NCI-H1436 treated with DMSO at 0.1 percent for 48 hours (cell line): Measurements from ENCODE around the gene TAF4.

ENCODE experiments used
- DNase-seq: peaks from one replicate; lab custom pipeline; 2025; lab: John Stamatoyannopoulos, UW

The TAF4 gene

DNA sequence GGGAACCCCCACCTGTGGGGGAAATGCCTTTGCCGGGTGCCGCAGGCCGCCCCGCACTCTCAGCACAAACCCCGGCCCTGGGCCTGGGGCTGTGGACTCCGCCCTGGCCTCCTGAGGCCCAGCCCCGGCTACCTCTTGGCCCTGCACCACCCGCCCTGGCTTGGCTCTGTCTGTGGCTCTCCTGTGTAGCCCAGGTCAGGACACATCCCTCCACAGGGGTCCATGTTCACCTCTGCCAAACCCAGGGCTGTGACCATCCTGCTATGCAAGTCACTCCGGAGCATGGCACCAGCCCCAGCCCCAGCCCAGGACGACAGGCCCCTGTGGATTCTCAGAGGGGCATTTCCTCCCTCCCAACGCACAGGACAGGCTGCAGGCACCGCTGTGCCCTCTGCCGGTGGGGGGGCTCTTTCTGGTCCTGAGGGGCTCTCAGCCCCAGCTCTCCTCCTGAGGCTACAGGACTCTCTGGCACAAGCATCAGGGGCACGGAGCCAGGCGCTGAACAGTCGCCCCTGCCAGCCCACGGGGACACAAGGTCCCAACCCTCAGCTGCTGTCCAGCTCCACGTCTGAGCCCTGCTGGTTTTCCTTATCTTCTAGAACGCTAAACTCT lies 45.7 kb downstream of the TAF4 start:
- no peak for DNase-seq

DNA sequence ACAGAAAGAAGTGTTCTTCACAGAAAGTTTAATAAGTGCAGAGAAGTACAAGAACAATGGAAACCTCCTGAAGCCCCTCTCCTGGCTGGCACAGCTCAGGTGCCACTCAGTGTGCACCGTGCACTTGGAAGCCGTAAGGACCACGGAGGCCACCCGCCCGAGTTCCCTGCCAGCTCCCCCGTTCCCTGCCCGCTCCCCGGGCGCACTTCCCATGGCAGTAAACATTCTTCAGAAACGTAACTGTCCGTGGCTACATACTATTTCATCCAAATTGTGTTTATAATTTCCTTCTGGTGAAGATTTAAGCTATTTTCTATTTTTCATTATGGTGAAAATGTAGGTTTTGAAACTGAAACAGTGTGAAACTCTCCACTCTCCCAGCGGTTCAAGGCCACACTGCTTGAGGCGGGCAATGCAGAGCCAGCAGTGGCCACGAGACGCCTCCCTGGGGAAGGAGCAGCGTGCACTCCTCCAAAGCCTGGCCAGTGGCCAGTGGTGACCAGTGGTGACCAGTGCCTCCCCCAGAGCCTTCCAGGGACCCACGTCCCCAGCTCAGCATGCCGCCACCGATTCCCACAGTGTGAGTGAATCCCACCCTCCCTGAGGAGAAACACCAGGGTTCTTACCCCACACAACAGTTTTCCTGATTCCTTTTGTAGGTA lies 46.4 kb downstream of the TAF4 start:
- DNase-seq: no peak

DNA sequence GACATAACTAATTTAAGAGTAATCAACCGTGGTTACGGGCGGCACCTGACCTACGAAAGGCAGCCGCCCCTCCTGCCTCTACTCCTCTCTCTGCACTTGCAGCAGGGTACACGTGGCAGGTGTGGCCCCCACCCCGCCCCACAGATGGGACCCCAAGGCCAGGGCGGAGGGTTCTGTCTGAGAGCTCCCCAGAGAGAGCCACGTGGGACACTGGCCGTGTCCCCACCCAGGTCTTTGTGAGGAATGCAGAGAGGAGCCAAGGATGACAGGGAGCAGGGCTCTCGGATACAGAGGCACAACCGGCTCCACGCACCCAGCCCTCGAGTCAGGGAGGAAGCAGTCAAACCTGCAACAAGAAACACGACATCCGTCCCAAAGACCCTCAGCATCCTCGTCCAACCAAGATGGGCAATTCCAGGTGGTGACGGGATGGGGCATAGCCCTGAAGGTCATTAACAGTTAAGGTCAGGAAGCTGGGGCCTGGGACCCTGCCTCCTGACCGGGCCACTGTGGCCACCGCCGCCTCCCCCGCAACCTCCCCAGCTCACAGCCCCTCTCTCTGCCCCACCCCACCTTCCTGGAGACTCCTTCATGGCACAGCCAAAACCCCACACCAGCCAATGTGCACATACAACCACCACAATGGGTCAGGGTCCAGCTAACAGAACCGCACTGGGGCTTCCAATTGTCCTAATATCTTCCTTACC lies 47.1 kb downstream of the TAF4 start:
- no peak for DNase-seq

DNA sequence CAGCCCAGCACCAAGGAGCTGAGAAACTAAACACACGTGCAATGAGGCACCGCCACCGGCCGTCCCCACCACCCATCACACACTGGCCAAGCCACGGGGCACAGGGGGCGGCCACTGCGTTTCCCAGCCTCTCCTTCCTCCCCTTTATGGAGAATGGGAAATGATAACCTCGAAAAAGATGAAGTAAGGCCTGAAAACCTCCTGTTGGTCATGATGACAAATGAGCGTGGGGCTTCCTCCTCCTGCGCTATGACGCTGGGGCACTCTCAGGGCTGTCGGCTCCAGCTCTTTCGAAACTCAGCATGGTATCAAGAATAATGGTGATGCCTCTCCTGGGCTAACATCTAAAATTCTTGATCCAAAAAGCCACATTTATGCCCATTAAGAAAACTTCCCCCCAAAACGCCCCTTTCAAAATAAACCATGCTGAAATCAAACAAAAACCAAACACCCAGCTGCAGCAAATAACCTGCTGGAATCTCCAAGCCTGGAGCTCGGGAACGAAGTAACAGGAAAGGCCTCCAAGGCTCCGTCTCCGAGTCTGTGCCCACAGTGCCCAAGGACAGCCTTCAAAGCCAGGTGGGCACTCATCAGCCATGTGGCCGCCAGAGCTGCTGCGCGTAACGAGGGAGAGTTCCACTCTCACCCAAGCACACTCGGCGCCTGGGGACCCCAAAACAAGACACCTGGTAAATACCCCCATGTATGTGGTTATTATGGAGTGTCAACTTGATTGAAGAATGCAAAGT lies 50.0 kb downstream of the TAF4 start:
- DNase-seq: no peak

DNA sequence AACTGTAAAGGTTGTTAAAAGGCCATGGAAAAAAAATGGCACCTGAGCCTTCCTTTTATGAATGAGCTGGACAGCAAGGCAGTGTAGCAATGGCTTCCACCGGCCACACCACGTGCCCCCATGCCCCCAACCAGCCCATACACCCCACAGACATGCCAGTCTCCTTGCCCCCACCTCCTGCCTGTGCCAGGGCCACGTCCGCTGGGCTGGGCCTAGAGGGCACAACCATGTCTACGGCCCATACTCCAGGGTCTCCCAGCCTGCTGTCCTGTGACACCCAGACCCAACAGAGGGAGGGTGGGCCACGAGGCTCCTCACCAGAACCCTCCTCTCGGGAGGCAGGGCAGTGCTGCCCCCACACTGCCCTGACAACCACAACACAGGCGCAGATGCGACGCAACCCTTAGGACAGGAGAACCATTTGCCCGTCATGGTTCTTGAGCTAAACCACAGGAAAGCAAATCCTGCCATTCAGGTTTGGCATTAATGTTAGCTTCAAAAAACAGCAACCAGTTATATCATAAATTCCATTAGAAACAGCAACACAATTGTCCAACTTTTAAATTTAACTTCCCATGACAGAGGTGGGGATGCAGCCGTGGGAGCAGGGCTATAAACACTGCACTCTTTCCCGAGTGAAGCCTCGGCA lies 50.7 kb downstream of the TAF4 start:
- no peak for DNase-seq

DNA sequence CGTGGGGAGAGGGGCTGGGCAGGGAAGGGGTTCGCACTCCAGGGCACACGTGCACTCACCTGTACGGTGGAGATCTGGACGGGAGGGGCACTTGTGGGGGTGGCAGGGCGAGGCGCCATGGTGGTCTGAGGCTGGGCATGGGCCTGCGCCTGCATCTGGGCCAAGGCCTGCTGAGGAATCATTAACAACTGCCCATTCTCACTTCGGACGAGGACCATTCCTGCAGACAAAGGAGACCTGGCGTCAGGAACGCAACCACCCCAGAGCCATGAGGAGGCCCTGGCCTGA lies 51.2 kb downstream of the TAF4 start:
- DNase-seq: no peak

DNA sequence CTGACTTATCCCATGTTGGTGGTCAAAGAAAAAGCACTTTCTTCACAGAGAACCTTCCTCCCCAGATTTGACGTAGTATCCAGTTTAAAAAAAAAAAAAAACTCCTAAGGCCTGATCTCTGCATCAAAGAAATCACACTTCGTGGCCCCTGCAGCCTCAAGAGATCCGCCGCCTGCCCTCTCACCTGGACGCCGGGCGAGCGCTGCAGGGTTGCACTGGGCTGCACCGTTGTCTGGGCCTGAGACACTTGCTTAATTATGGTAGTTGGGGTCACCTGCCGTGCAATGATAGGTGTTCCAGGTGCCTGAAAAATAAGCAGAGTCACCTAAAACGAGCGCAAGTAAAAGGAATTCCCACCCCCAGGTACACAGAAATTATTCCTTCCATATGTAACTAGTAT lies 53.0 kb downstream of the TAF4 start:
- no peak for DNase-seq

DNA sequence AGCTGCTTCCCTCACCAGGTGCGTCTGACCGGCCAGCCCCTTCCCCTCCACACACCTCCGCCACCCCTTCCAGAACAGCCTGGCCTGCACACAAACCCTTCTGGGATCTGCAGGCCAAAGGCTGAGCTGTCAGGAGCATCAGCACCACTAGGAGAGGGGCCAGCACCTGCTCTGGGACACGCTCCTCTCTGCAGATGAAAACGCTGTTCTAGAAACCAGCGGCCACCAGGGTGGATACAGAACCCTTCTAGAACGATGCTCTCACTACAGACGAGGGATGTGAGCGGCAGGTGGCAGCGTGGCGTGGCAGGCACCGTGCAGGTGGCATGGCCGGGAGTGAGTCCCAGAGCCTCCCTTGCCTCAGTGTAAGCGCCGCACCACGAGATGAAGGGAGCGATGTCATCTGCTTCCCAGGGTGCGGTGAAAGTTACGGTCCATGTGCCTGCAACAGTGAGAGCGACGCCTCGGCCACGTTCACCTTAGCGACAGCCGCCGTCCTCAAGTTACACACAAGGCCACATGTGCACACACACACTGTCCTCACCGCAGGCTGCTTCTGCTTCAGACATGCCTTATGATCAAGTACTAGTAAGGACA lies 53.6 kb downstream of the TAF4 start:
- DNase-seq: no peak

DNA sequence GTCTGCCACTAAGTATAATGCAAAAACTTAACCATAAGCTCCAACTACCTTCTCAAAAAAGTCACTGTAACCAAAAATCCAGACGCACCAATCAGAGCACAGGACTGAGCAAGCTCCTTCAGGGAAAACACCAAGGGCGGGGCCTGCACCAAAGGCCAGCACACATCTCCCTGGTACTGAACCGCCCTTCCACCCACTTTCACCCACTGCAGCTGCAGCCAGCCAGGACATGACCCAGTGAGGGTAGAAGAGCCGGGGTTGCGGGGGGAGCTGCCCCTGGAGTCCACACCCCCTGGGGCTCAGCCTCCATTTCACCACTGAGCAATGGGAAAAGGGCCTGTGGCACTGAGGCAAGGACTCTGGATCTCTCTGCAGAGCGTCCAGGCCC lies 54.3 kb downstream of the TAF4 start:
- no peak for DNase-seq

DNA sequence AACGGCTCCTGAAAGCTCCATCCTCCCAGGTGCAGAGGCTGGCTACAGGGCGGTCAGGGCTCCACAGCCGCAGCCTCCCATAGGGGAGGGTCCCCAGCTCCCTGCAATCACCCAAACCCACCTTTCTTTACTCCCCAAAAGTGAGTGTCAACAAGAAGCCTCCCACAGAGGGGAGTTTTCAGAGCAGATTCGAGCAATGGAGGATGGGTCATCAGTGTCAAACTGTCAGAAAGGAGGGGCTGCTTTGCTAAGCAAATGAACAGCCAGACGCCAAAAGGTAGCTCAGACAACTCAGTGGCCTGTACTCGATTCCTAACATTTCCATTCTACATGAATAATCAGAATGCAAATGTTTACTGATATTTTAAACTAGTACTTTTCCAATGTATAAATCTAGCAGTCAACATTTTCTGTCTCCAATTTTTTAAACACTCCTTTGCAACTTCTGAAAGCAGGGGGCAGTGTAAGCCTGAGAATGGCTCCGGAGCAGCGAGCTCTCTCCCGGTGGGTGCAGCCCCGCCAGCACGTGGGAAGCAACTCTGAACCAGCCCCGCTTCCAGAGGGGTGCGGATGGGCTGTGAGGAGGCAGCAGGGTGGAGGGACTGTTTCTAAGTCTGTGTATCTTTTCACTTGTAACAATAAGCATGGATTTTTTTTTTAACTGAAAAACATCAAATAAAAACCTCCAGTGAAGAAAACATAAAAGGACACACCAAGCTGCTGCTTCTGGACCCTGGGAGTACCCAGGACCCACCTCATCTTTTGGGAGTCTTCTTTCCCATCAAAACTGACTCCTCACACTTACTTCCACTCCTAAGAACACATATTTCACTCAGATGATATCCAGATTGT lies 54.9 kb downstream of the TAF4 start:
- no peak for DNase-seq

DNA sequence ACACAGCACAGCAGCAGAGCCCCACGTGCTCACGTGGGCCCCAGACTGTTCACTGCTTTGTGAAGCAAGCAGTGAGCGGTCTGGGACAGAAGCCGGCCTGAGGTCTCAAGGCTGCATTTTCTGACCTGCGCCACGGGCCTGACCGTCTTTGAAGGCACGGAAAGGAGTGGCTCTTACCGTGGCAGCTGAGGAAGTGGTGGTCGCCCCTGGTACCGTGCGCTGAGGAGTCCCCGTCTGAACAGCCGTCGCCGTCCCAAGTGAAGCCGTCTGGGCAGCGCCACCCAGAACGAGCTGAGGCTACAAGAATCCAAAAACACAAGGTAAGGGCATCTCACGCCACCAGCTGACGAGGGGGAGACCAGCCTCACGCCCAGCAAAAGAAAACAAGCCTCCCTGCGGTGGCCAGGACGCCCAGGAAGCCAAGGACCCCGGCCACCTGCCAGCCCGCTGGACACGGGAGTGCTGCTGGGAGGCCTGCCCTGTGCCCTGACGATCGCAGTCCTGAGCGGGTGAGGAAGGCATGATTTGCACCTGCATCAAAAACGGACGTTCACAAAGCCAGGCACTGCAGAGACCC lies 55.7 kb downstream of the TAF4 start:
- no peak for DNase-seq

DNA sequence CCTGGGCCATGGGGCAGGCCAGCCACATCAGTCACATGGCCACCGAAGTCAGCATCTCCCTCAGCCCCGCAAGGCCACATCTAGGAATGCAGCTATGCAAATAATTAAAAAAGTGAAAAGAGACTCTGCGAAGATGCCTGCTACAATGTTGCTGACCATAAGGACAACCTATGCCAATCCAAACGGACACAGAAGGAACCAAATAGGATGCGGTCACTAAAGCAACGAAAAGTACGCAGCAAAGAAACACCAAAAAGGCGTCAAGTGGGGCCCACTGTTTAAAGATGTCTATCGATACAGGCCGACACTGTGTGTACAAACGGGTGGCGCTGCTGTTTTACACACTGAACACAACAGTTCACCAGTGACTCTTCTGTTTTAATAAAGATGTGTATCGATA lies 56.4 kb downstream of the TAF4 start:
- DNase-seq: no peak

DNA sequence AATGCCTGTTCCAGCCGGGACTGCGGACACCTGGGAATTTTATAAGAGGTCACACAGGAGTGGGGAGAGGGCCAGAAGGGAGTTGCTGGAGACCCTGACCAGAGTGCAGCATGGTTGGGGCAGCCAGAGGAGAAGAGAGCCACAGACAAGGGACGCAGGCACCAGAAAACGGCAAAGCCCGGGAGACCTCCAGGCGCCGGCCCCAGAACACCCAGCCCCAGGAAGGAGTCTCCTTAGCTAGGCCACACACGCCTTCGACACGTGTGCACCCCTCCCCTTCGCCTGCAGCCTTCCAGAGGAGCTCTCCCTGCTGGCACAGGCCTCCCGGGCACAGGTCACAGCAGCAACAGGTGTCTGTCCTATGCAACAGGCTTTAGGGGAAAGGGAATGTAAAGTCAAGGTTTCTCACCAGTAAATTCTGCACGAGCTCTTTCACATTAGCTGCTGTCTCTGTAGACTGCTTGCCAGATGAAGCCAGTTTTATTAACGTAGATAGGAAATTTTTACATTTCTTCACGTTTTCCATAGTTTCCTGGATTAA lies 57.0 kb downstream of the TAF4 start:
- DNase-seq: no peak

DNA sequence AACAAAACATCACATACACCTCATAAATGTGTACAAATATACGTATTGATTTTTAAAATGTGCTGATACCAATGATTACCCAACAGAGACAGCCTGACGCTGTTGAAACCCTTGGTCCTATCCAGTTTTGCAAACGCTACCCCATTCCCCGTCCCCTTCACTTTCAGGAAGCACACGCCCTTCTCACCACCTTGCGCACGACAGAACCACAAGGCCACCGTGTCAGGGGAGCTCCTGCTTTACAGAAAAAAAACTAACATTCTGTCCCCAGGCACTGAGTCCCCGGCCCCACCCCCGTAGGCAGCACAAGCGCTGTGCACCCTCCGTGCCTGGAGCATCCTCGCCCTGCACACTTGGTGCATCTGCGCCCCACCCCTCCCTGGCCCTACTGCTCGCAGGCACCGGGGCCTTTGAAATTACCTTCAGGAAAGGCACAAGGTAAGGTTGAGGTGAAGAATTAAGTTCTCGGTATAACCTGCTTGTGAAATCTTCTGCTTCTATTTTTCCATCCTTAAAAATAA lies 58.5 kb downstream of the TAF4 start:
- DNase-seq: no peak

DNA sequence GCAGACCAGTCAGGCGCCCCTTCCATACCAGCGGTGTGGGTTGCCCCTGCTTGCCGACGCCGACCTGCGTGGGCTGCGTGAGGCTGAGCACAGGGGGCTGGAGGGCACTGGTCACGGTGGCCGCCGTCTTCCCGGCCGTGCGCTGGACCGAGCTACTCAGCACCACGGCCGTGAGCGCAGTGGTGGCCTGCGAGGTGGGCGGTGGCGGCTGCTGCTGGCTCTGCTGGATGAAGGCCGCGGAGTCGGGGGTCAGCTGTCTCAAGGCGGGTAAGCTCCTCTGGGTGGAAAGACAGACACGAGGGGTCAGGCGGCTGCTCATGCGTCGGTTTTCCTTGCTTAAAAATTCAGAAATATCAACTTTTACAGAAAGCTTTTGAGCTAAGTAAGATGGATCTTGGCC lies 59.2 kb downstream of the TAF4 start:
- DNase-seq: no peak

DNA sequence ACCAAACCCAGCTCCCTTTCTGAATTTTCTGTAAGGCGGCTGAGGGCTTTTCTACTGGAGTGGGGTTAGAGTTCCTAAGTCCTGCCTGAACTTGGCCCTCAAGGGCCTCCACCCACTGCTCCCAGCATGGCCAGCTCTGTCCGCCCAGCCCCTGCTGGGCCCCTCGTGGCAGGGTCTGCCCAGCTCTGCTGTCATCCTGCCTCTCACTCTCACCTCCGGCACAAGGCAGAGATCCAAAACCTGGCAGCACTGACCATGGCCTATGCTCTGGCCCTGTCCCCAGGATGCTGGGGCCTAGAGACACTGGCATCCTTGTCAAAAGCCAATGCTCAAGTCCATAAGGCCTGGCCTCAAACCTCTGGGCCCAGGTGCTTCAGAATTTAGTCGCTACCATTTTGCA lies 61.1 kb downstream of the TAF4 start:
- DNase-seq: no peak

DNA sequence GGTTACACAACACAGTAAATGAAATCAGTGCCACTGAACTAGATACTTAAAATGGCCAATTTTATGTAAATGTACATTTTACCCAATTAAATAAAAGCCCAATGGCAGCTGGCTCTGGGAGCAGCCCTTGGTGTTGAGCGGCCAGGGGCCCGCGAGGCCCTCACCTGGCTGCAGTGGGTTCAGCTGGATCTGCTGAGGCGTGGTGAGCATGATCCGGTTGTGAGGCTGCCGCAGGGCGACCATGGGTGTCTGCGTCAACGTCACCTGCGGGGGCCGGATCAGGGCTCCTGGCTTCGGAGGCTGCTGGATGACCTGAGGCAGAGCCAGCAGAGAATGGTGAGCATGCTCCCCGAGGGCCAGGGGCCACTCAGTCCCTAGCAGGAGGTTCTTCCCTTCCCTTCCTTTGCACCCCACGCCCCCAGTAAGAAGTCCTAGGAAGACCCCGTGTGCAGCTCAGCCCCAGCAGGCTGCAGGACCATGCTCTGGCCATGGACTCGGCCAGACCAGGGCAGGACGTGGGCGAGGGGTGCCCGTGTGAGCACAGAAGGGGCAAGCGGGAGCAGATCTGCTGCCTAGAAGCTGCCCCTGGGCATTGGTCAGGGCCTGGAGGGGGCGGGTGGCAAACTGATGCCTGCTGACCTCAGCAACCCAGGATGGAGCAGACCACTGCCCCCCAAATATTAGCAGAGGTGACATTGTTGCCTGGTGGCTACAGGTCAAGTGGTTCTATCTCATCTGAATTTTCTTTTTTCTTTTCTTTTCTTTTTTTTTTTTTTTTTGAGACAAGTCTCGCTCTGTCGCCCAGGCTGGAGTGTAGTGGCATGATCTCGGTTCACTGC lies 61.9 kb downstream of the TAF4 start:
- no peak for DNase-seq

DNA sequence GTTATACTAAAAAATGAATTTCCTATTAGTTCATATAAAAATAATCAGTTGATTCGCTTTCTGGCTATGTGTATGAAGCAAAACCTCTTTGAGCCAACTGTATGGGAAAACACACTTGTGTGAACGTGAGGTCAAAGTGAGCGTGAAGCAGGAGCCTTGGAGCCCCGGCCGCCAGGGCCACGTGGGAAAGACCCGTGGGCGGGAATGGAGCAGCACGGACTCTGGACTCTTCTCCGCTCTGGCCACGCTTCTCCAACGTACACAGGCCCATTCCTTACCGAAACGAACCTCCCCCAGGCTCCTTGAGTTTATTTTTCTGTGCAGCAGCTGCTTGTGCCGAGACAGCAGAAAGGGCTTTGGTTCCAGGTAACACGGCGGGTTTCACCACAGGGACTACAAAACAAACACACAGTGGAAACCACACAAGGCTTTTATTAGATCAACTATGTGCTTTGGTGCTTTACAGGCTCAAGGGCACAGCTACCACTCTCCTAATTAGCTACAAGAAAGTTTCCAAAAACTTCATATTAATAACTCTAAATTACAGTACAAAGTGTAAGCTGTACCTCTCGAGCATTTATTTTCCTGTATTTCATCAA lies 62.7 kb downstream of the TAF4 start:
- no peak for DNase-seq

DNA sequence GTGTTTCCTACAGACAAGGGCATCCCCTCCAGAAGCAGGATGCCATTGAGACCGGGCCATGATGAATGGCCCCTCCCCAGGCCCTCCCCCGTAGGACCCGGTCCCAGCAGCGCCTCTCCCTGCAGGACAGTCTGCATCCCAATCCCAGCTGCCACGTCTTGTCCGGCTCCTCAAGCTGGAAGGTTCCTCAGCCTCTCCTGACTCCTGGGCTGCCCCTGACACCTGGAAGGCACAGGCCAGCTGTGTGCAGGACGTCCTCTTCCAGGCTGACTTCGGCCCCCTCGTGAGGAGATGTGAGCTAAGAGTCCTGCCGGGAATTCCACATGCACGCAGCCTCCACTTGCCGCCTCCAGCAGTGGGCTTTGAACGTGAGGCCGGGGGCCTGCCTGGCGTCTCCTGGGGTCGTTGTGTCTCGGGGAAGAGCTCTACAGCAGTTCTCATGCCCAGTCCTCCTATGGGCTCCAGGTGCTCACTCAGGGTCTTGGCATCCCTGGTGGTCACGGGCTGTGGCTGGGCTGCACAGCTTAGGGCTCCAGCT lies 64.4 kb downstream of the TAF4 start:
- DNase-seq: no peak
